H1 (cell line): Measurements from ENCODE around the gene TM2D1. TPM values are rescaled to one million over a fixed set of nuclear protein-coding genes. Genes with fewer than 3 reads are reported as not detected.

ENCODE experiments used
- CTCF ChIA-PET: fragments of 300-600 bp; sonication (Branson Sonifier 250); formaldehyde crosslinking; loops from one replicate; lab custom pipeline; 2021; ENCODE audit not compliant: partially characterized antibody; lab: Charles Lee
- POLR2A ChIA-PET: fragments of 300-600 bp; sonication (Branson Sonifier 250); formaldehyde crosslinking; loops from one replicate; lab custom pipeline; 2021; ENCODE audit warnings: inconsistent platforms; ENCODE audit not compliant: partially characterized antibody; lab: Charles Lee
- DNase-seq, 2 experiments: peaks; one replicate each; pipeline versions ENCODE4 v3.0.0 to v3.0.0-alpha.2; 2010 to 2022; ENCODE audit warnings: low spot score in 2 of 2, low read depth in 1 of 2, mixed read lengths in 1 of 2
- FAIRE-seq: peaks from 2 replicates; lab custom pipeline; 2011; peaks lifted over from hg19 to GRCh38; lab: Jason Lieb, UNC
- H2AFZ ChIP-seq: 2 replicates; pipeline ENCODE4 v1.8.1; 2012; ENCODE audit warnings: low read length, inconsistent platforms
- H2AK5ac ChIP-seq: 2 replicates; pipeline ENCODE4 v1.6.1; 2013; ENCODE audit warnings: low read depth, low read length
- H2BK120ac ChIP-seq: replicated peaks from 2 replicates; pipeline ENCODE3; 2013; ENCODE audit warnings: low read depth, low read length, inconsistent platforms
- H2BK12ac ChIP-seq: 2 replicates; pipeline ENCODE4 v1.6.1; 2013; ENCODE audit warnings: low read depth, low read length
- H2BK15ac ChIP-seq: 2 replicates; pipeline ENCODE4 v1.6.1; 2013; ENCODE audit warnings: low read length
- H2BK20ac ChIP-seq: 2 replicates; pipeline ENCODE4 v1.6.1; 2013; ENCODE audit warnings: low read length
- H2BK5ac ChIP-seq: 2 replicates; pipeline ENCODE4 v1.6.1; 2013; ENCODE audit warnings: low read depth, low read length
- H3K14ac ChIP-seq: 2 replicates; pipeline ENCODE4 v1.6.1; 2013; ENCODE audit warnings: inconsistent platforms; ENCODE audit not compliant: insufficient read length
- H3K18ac ChIP-seq: 2 replicates; pipeline ENCODE4 v1.6.1; 2013; ENCODE audit warnings: low read length; ENCODE audit errors: extremely low read depth
- H3K23ac ChIP-seq: 2 replicates; pipeline ENCODE4 v1.6.1; 2013; ENCODE audit warnings: inconsistent platforms; ENCODE audit not compliant: insufficient read length
- H3K23me2 ChIP-seq: 2 replicates; pipeline ENCODE4 v1.6.1; 2013; ENCODE audit warnings: low read depth, low read length
- H3K27ac ChIP-seq: 2 replicates; pipeline ENCODE4 v1.6.1; 2011; ENCODE audit warnings: low read depth, low read length, inconsistent platforms
- H3K27me3 ChIP-seq, 4 experiments: replicated peaks in 1 of 4; 1 replicate in 1 of 4; 2 replicates in 3 of 4; pipeline versions ENCODE4 v1.6.1 to v1.8.1; 2011 to 2013; ENCODE audit warnings: low read length in 3 of 4, mild to moderate bottlenecking in 3 of 4, inconsistent platforms in 2 of 4, mixed read lengths in 2 of 4, moderate library complexity in 1 of 4; ENCODE audit not compliant: control insufficient read depth in 3 of 4, insufficient read depth in 3 of 4; ENCODE audit errors: extremely low read depth in 1 of 4
- H3K36me3 ChIP-seq, 4 experiments: 2 replicates each; pipeline versions ENCODE4 v1.6.1 to v1.8.1; 2011 to 2013; ENCODE audit warnings: mild to moderate bottlenecking in 4 of 4, low read length in 3 of 4, moderate library complexity in 2 of 4, control low read depth in 1 of 4, inconsistent platforms in 1 of 4; ENCODE audit not compliant: insufficient read depth in 4 of 4, control insufficient read depth in 2 of 4
- H3K4ac ChIP-seq: replicated peaks from 2 replicates; pipeline ENCODE3; 2013; ENCODE audit warnings: low read length, low read depth, mixed read lengths, inconsistent platforms; ENCODE audit not compliant: insufficient read length
- H3K4me1 ChIP-seq, 4 experiments: replicated peaks in 1 of 4; 1 replicate in 1 of 4; 2 replicates in 3 of 4; pipeline versions ENCODE4 v1.6.1 to v1.8.1; 2011 to 2013; ENCODE audit warnings: low read length in 3 of 4, inconsistent platforms in 2 of 4, mixed read lengths in 1 of 4; ENCODE audit not compliant: insufficient read depth in 4 of 4, control insufficient read depth in 3 of 4
- H3K4me2 ChIP-seq, 2 experiments: 2 replicates each; pipeline versions ENCODE4 v1.6.1 to v1.8.1; 2011 to 2013; ENCODE audit warnings: low read depth in 2 of 2, low read length in 2 of 2, control low read depth in 1 of 2, inconsistent platforms in 1 of 2, mild to moderate bottlenecking in 1 of 2; ENCODE audit not compliant: insufficient read depth in 1 of 2
- H3K4me3 ChIP-seq, 4 experiments: fragments of 200-600, 300-600 bp in 1 of 4; sonication (generic), shearing (Covaris generic), sonication (Bioruptor Twin) in 1 of 4; 2 replicates each; pipeline versions ENCODE4 v1.5.1 to v1.8.1; 2011 to 2016; ENCODE audit warnings: low read length in 4 of 4, low read depth in 3 of 4, control low read depth in 2 of 4, inconsistent platforms in 2 of 4, mild to moderate bottlenecking in 2 of 4, mixed read lengths in 1 of 4, moderate library complexity in 1 of 4; ENCODE audit not compliant: insufficient read depth in 2 of 4; ENCODE audit errors: extremely low read depth in 1 of 4
- H3K56ac ChIP-seq: replicated peaks from 2 replicates; pipeline ENCODE3; 2013; ENCODE audit warnings: low read depth, mild to moderate bottlenecking, mixed read lengths, low read length, inconsistent platforms; ENCODE audit not compliant: insufficient read length
- H3K79me1 ChIP-seq: 2 replicates; pipeline ENCODE4 v1.6.1; 2013; ENCODE audit warnings: low read depth, low read length, control low read depth
- H3K79me2 ChIP-seq, 2 experiments: 2 replicates each; pipeline versions ENCODE4 v1.6.1 to v1.8.1; 2012 to 2013; ENCODE audit warnings: low read length in 2 of 2, mild to moderate bottlenecking in 2 of 2, inconsistent platforms in 1 of 2; ENCODE audit not compliant: insufficient read depth in 2 of 2, control insufficient read depth in 1 of 2
- H3K9ac ChIP-seq, 4 experiments: replicated peaks in 1 of 4; 1 replicate in 1 of 4; 2 replicates in 3 of 4; pipeline versions ENCODE4 v1.6.1 to v1.8.1; 2011 to 2013; ENCODE audit warnings: low read depth in 3 of 4, low read length in 3 of 4, control low read depth in 2 of 4, mild to moderate bottlenecking in 2 of 4, moderate library complexity in 2 of 4, inconsistent platforms in 1 of 4; ENCODE audit errors: extremely low read depth in 1 of 4
- H3K9me3 ChIP-seq, 2 experiments: 2 replicates each; pipeline versions ENCODE4 v1.6.1 to v1.8.1; 2012 to 2013; ENCODE audit warnings: mild to moderate bottlenecking in 2 of 2, moderate library complexity in 2 of 2, control low read depth in 1 of 2, inconsistent platforms in 1 of 2, low read depth in 1 of 2, low read length in 1 of 2, mixed read lengths in 1 of 2; ENCODE audit not compliant: insufficient read depth in 2 of 2
- H4K20me1 ChIP-seq, 2 experiments: replicated peaks in 1 of 2; 2 replicates each; pipeline versions ENCODE3 to v1.8.1; 2011 to 2013; ENCODE audit warnings: inconsistent platforms in 2 of 2, low read length in 2 of 2, mild to moderate bottlenecking in 1 of 2; ENCODE audit not compliant: insufficient read depth in 2 of 2, control insufficient read depth in 1 of 2
- H4K5ac ChIP-seq: 2 replicates; pipeline ENCODE4 v1.6.1; 2013; ENCODE audit warnings: low read length, low read depth, mixed read lengths, inconsistent platforms; ENCODE audit not compliant: insufficient read length
- H4K8ac ChIP-seq: 2 replicates; pipeline ENCODE4 v1.8.0; 2013; ENCODE audit warnings: mild to moderate bottlenecking, moderate library complexity, low read length, inconsistent platforms; ENCODE audit not compliant: insufficient read depth; ENCODE audit errors: extremely low read depth
- H4K91ac ChIP-seq: replicated peaks from 2 replicates; pipeline ENCODE3; 2013; ENCODE audit warnings: low read length, mixed read lengths, inconsistent platforms; ENCODE audit not compliant: insufficient read length
- ATF3 ChIP-seq: IDR thresholded peaks from 2 replicates; pipeline ENCODE4 v1.6.1; 2011; ENCODE audit warnings: low read depth, mild to moderate bottlenecking, low read length; ENCODE audit not compliant: insufficient read depth
- CBX5 ChIP-seq: fragments of 300-800, 300-1000 bp; sonication (generic); IDR thresholded peaks from 2 replicates; pipeline ENCODE4 v1.7.1; 2016; ENCODE audit warnings: antibody characterized with exemption, low read length, low read depth
- CBX8 ChIP-seq: fragments of 300-800, 300-1000 bp; sonication (generic); IDR thresholded peaks from 2 replicates; pipeline ENCODE4 v1.7.1; 2016; ENCODE audit warnings: low read depth, low read length, borderline replicate concordance
- CEBPB ChIP-seq: IDR thresholded peaks from 2 replicates; pipeline ENCODE4 v1.6.1; 2012; ENCODE audit warnings: low read depth, low read length
- GABPA ChIP-seq: IDR thresholded peaks from 2 replicates; pipeline ENCODE4 v1.6.1; 2011; ENCODE audit warnings: mild to moderate bottlenecking, low read length, moderate library complexity, borderline replicate concordance; ENCODE audit not compliant: insufficient read depth
- POLR2A ChIP-seq, 2 experiments: IDR thresholded peaks; 1 replicate in 1 of 2; 2 replicates in 1 of 2; pipeline ENCODE4 v1.6.1; 2011; ENCODE audit warnings: low read depth in 2 of 2, low read length in 2 of 2, mild to moderate bottlenecking in 2 of 2; ENCODE audit errors: control extremely low read depth in 1 of 2
- POU5F1 ChIP-seq: IDR thresholded peaks from 2 replicates; pipeline ENCODE4 v1.6.1; 2011; ENCODE audit warnings: low read depth, mild to moderate bottlenecking, low read length, moderate library complexity
- SAP30 ChIP-seq: fragments of 300-600 bp; sonication (generic); IDR thresholded peaks from 2 replicates; pipeline ENCODE4 v1.7.1; 2012; ENCODE audit warnings: low read length, moderate library complexity, mild to moderate bottlenecking, inconsistent platforms; ENCODE audit not compliant: insufficient read depth, insufficient replicate concordance
- SP1 ChIP-seq: IDR thresholded peaks from 2 replicates; pipeline ENCODE4 v1.6.1; 2011; ENCODE audit warnings: low read depth, low read length
- SP2 ChIP-seq: IDR thresholded peaks from 2 replicates; pipeline ENCODE4 v1.6.1; 2012; ENCODE audit warnings: mild to moderate bottlenecking, low read length, inconsistent platforms
- SP4 ChIP-seq: IDR thresholded peaks from 2 replicates; pipeline ENCODE4 v1.6.1; 2012; ENCODE audit warnings: low read length, inconsistent platforms
- TAF7 ChIP-seq: optimal IDR thresholded peaks from 2 replicates; pipeline ENCODE3; 2011; ENCODE audit warnings: low read depth, mild to moderate bottlenecking, inconsistent platforms, low read length, moderate library complexity, borderline replicate concordance
- TCF12 ChIP-seq: IDR thresholded peaks from 2 replicates; pipeline ENCODE4 v1.6.1; 2011; ENCODE audit warnings: low read depth, mild to moderate bottlenecking, low read length
- WGBS, 2 experiments: shearing (Covaris generic) in 1 of 2; methylation state at CpG; one replicate each; pipeline versions ENCODE4 v1.1.6 to v1.1.7; 2013 to 2015; ENCODE audit warnings: low lambda C conversion rate in 2 of 2, mixed read lengths in 2 of 2, inconsistent platforms in 1 of 2, low coverage in 1 of 2, missing lambda C conversion rate in 1 of 2; ENCODE audit not compliant: insufficient replicate concordance in 2 of 2, insufficient coverage in 1 of 2, insufficient read length in 1 of 2; ENCODE audit errors: extremely low coverage in 1 of 2, missing lambda C conversion rate in 1 of 2; 5-methylcytosine and 5-hydroxymethylcytosine counted together
- polyA plus RNA-seq, 7 experiments: library from polyadenylated mRNA; depleted of rRNA in 3 of 7; stranded (reverse) in 5 of 7; unstranded in 2 of 7; fragments of >200 nt in 5 of 7; fragments of 200-250 nt in 2 of 7; gene quantifications; 1 replicate in 5 of 7; 2 replicates in 1 of 7; 4 replicates in 1 of 7; pipeline versions ENCODE4 v1.2.1 to v1.2.3, GENCODE V29; 2011 to 2013; ENCODE audit warnings: missing spikeins in 2 of 7, mixed read lengths in 2 of 7
- total RNA-seq: library from RNA; stranded (reverse); fragmentation: NEBNext Ultra II Directional; extraction: Animal tissue kit (Norgen Biotek cat#: 25700); gene quantifications from 2 replicates; pipeline ENCODE4 v1.2.1, GENCODE V29; 2021

Gene TM2D1
- total and polyA plus RNA-seq, 2 of the 8 experiments (the other 6 are each of a cell fraction or from before 2014, with no cell fraction given): 17.7 to 20.5 TPM

GRCh38 chr1:61642475-61643232 is 82.3 kb downstream of the TM2D1 start:
- Histone ChIP-seq H3K4me3 (no peak overlapping the region), H2AK5ac (no peak overlapping the region), H3K9me3 (no peaks in the 10 kb centered on the region), H3K4me2 (no peak overlapping the region), H3K79me1 (no peaks in the 10 kb centered on the region), H2BK120ac (no peak overlapping the region), H2BK20ac (no peak overlapping the region), H3K14ac (no peak overlapping the region), H3K4me1 (peaks cover 0 to 8% (median 2%) of the 10 kb centered on the region in 4 experiments; a peak in 3 of 7 replicates), H3K23ac (no peak overlapping the region), H3K4ac (no peak overlapping the region), H4K5ac (no peak overlapping the region), H3K56ac (no peak overlapping the region), H2BK15ac (no peak overlapping the region), H2AFZ (no peak overlapping the region), H3K79me2 (no peaks in the 10 kb centered on the region), H4K8ac (no peak overlapping the region), H3K27ac (no peak overlapping the region), H4K20me1 (no peaks in the 10 kb centered on the region), H2BK5ac (no peak overlapping the region), H3K36me3 (no peaks in the 10 kb centered on the region), H3K23me2 (no peaks in the 10 kb centered on the region), H2BK12ac (no peak overlapping the region), H3K9ac (no peak overlapping the region), H3K18ac (no peak overlapping the region), H4K91ac (no peak overlapping the region), H3K27me3 (peaks cover 0 to 6% (median 0%) of the 10 kb centered on the region in 4 experiments; a peak in 1 of 7 replicates)
- DNase-seq (no peak), FAIRE-seq (no peak)
- CTCF ChIA-PET: interaction anchor here (0.5 to 1.6 kb wide), 11 partner anchors 9 to 683 kb away, joined by 3 to 7 read pairs (median 4); no protein-coding TSS in a partner anchor
- 87% methylated on average over 5 of the region's 5 CpGs; no CpG with 5 or more reads in 1 of the 2 experiments for WGBS, 2 experiments
- POLR2A ChIA-PET: no interaction called here
- TF ChIP-seq SP4: no peak
- TF ChIP-seq ATF3: no peak
- no peak for TF ChIP-seq TAF7
- no peak for TF ChIP-seq POU5F1
- TF ChIP-seq SP1: no peak
- TF ChIP-seq GABPA: no peak
- TF ChIP-seq CBX8: no peak
- no peak for TF ChIP-seq SP2
- TF ChIP-seq CBX5: no peak
- TF ChIP-seq SAP30: no peak
- TF ChIP-seq CEBPB: no peak
- TF ChIP-seq TCF12: no peak
- TF ChIP-seq POLR2A (IDR thresholded peaks at IDR 0.05; ENCODE audit: control extremely low read depth in 1 of 2, low read depth in 2 of 2, low read length in 2 of 2): no peak
